ENCODE results near the gene FCHSD2.

DNA sequence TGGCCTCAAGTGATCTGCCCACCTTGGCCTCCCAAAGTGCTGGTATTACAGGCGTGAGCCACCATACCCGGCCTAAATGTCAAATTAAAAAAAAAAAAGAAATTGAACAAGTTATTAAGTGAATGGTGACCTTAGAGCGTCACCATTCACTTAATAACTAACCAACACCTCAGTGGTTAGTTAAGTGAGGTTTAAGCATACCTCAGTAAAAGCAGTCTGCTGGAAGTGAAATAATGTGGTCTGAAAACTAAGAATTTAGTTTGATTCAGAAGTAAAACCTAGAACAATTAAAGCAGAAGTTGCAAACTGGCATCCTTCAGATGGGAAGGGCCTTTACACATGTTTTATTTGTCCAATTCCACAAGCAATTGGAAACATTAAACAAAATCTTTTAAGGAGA is 71.5 kb downstream of the FCHSD2 start:
- TF ChIP-seq POLR2AphosphoS5 (IDR thresholded peaks at IDR 0.05; ENCODE audit: low read depth, low read length) (no peak), TAF1 (IDR thresholded peaks at IDR 0.05; ENCODE audit: borderline replicate concordance, insufficient read depth, low read length) (no peak), REST (IDR thresholded peaks at IDR 0.05; ENCODE audit: insufficient read depth in 1 of 2, low read depth in 2 of 2, low read length in 2 of 2) (no peak)

Measured in PFSK-1 (cell line).